Fibroblast of lung (primary cell): Measurements from ENCODE around the gene TRAF2. TPM values are rescaled to one million over a fixed set of nuclear protein-coding genes. Genes with fewer than 3 reads are reported as not detected.
A peak's percentile ranks its signal among the peaks of the same experiment; 100 is the strongest.

Experiments
- DNase-seq, 2 donors: peaks; one replicate each; pipeline versions ENCODE4 v3.0.0 to v3.0.0-alpha.2; 2010; ENCODE audit warnings: low read depth in 2 of 2
- H2AFZ ChIP-seq: 2 replicates; pipeline ENCODE4 v1.5.1; 2012; ENCODE audit warnings: low read length, control low read depth, inconsistent platforms
- H3K27ac ChIP-seq: 2 replicates; pipeline ENCODE4 v1.5.1; 2011; ENCODE audit warnings: low read length, control low read depth; ENCODE audit not compliant: insufficient read depth
- H3K27me3 ChIP-seq: 2 replicates; pipeline ENCODE4 v1.5.1; 2011; ENCODE audit warnings: mild to moderate bottlenecking, low read length; ENCODE audit not compliant: control insufficient read depth, insufficient read depth
- H3K36me3 ChIP-seq: 2 replicates; pipeline ENCODE4 v1.5.1; 2011; ENCODE audit warnings: low read length; ENCODE audit not compliant: control insufficient read depth, insufficient read depth
- H3K4me1 ChIP-seq: 2 replicates; pipeline ENCODE4 v1.5.1; 2011; ENCODE audit warnings: low read length; ENCODE audit not compliant: control insufficient read depth, insufficient read depth; ENCODE audit errors: extremely low read depth
- H3K4me2 ChIP-seq: 2 replicates; pipeline ENCODE4 v1.5.1; 2011; ENCODE audit warnings: low read length, control low read depth; ENCODE audit not compliant: insufficient read depth; ENCODE audit errors: extremely low read depth
- H3K4me3 ChIP-seq, 4 experiments: fragments of 200-600 bp in 1 of 4; sonication (generic) in 1 of 4; replicated peaks in 1 of 4; 2 replicates each; pipeline ENCODE4 v1.5.1; 2011 to 2016; ENCODE audit warnings: low read length in 4 of 4, low read depth in 3 of 4, mild to moderate bottlenecking in 3 of 4, control low read depth in 2 of 4, inconsistent platforms in 1 of 4, mixed read lengths in 1 of 4; ENCODE audit not compliant: insufficient read depth in 1 of 4; ENCODE audit errors: control extremely low read depth in 1 of 4
- H3K79me2 ChIP-seq: 2 replicates; pipeline ENCODE4 v1.5.1; 2012; ENCODE audit warnings: mild to moderate bottlenecking, low read length, inconsistent platforms; ENCODE audit not compliant: control insufficient read depth, insufficient read depth
- H3K9ac ChIP-seq: 2 replicates; pipeline ENCODE4 v1.5.1; 2011; ENCODE audit warnings: mild to moderate bottlenecking, low read length, control low read depth; ENCODE audit not compliant: insufficient read depth
- H3K9me3 ChIP-seq: 2 replicates; pipeline ENCODE4 v1.5.1; 2012; ENCODE audit warnings: low read depth, low read length; ENCODE audit not compliant: control insufficient read depth, insufficient read depth
- H4K20me1 ChIP-seq: 2 replicates; pipeline ENCODE4 v1.5.1; 2011; ENCODE audit warnings: low read length; ENCODE audit not compliant: control insufficient read depth, insufficient read depth; ENCODE audit errors: extremely low read depth
- CTCF ChIP-seq, 2 donors: IDR thresholded peaks in 1 of 2; conservative IDR thresholded peaks in 1 of 2; 1 replicate in 1 of 2; 2 replicates in 1 of 2; pipeline ENCODE4 v1.5.1; 2011 to 2012; ENCODE audit warnings: low read length in 2 of 2, control low read depth in 1 of 2, inconsistent platforms in 1 of 2, low read depth in 1 of 2, mild to moderate bottlenecking in 1 of 2
- EZH2 ChIP-seq: IDR thresholded peaks from 2 replicates; pipeline ENCODE4 v1.5.1; 2012; ENCODE audit warnings: low read length, control low read depth, mild to moderate bottlenecking; ENCODE audit errors: missing control alignments
- polyA plus RNA-seq, 2 donors: library from polyadenylated mRNA; depleted of rRNA in 1 of 2; stranded (reverse) in 1 of 2; unstranded in 1 of 2; fragments of >200 nt; gene quantifications; 2 replicates each; pipeline ENCODE4 v1.2.1, GENCODE V29; 2011 to 2012; ENCODE audit warnings: missing spikeins in 1 of 2
- total RNA-seq: library from RNA; depleted of rRNA; stranded (reverse); fragments of >200 nt; gene quantifications from 2 replicates; pipeline ENCODE4 v1.2.1, GENCODE V29; 2014

Gene TRAF2
- total and polyA plus RNA-seq, 2 donors (not counting 1 experiment from before 2014, with no cell fraction given), result 3.7 to 8.4 TPM

- Histone ChIP-seq H4K20me1 (no peaks in the 10 kb centered on the region), H3K36me3 (peaks cover 18% of the 10 kb centered on the region), H3K27me3 (no peaks in the 10 kb centered on the region), H2AFZ (no peak overlapping the region), H3K9me3 (no peaks in the 10 kb centered on the region), H3K9ac (no peak overlapping the region), H3K4me3 (no peak overlapping the region), H3K27ac (no peak overlapping the region), H3K4me2 (no peak overlapping the region), H3K79me2 (peaks cover 20% of the 10 kb centered on the region), H3K4me1 (peaks cover 2% of the 10 kb centered on the region)
- DNase-seq, result no peak
- TF ChIP-seq EZH2 (no peak), CTCF (conservative IDR thresholded peaks at IDR 0.05 in 1 of 2, IDR thresholded peaks at IDR 0.05 in 1 of 2; ENCODE audit: low read depth in 1 of 2, low read length in 2 of 2) (no peak)
Measured at GRCh38 chr9:136946228-136947027, 60.1 kb downstream of the TRAF2 start.

GRCh38 chr9:136947028-136947891, 60.9 kb downstream of the TRAF2 start:
- Histone ChIP-seq H3K27me3 (no peaks in the 10 kb centered on the region), H3K4me1 (peaks cover 2% of the 10 kb centered on the region), H3K79me2 (peaks cover 17% of the 10 kb centered on the region), H3K27ac (no peak overlapping the region), H3K4me3 (no peak overlapping the region), H2AFZ (no peak overlapping the region), H3K9ac (no peak overlapping the region), H4K20me1 (no peaks in the 10 kb centered on the region), H3K4me2 (no peak overlapping the region), H3K9me3 (no peaks in the 10 kb centered on the region), H3K36me3 (peaks cover 10% of the 10 kb centered on the region)
- no peak for DNase-seq
- TF ChIP-seq EZH2 (no peak), CTCF (conservative IDR thresholded peaks at IDR 0.05 in 1 of 2, IDR thresholded peaks at IDR 0.05 in 1 of 2; ENCODE audit: low read depth in 1 of 2, low read length in 2 of 2) (no peak)

GRCh38 chr9:136947955-136948510, 61.7 kb downstream of the TRAF2 start:
- no peak overlapping the region for H3K9ac ChIP-seq
- DNase-seq, result peak in 1 of 2 donors; percentile 37

More at GRCh38 chr9:136947955-136948510, 61.7 kb downstream of the TRAF2 start:
- no peaks in the 10 kb centered on the region for H3K9me3 ChIP-seq
- H3K27me3 ChIP-seq, result no peaks in the 10 kb centered on the region
- H2AFZ ChIP-seq, result no peak overlapping the region
- H3K4me3 ChIP-seq, result no peak overlapping the region
- H3K36me3 ChIP-seq, result peaks cover 3% of the 10 kb centered on the region
- no peak for TF ChIP-seq EZH2
- peak; percentile 47 to 53 for TF ChIP-seq CTCF (conservative IDR thresholded peaks at IDR 0.05 in 1 of 2, IDR thresholded peaks at IDR 0.05 in 1 of 2; ENCODE audit: low read depth in 1 of 2, low read length in 2 of 2)
- H3K27ac ChIP-seq, result no peak overlapping the region
- no peaks in the 10 kb centered on the region for H4K20me1 ChIP-seq
- peaks cover 10% of the 10 kb centered on the region for H3K79me2 ChIP-seq
- peak overlapping the region; percentile 32 for H3K4me2 ChIP-seq
- H3K4me1 ChIP-seq, result peaks cover 2% of the 10 kb centered on the region
